ENCODE measurements around the gene MRPS18A.
"Not testable (repeated sequence)": the region's sequence is repeated elsewhere in the genome, so short reads cannot be mapped to it uniquely, and the experiment has no call there.

Gene MRPS18A

DNA sequence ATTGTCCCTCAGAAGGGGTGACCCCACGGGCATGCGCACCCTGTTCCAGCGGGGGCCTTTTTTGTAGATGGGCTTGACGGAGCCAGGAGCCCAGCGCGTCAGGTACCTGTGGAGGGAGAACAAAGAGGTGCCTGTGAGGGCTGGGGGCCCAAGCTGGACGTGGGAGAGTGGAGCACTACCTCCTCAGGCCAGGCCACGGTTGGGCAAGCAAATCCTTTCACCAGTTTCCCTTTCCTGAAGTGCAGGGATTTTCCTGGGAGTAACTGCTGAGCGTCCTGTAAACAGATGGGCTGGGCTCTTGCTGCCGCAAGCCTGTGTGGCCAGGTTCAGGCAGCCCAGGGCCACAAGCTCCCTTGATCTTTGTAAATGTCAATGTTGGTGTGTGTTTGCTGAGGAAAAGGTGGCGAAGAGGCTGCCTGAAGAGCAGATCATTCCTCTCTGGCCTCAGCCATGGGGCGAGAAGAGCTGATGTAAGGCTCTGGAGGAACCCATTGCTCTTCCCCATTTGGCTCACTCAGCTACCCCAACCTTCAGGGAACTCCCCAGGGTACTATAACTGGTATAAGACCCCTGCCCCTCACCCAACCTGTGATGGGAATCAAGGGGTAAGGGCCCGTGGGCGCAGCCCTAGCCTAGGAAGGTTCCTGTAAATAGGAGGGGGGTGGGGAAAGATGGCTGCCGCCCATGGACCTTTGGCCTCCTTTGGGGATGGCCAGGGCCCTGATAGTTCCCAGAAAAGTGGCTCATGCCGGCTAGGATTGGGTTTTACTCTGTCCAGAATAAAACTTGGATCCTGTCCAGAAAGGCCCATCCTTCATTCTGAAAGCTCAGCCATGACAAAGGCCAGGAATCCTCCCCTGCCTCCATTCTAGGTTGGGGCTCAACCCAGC, 15.5 kb downstream of the MRPS18A start:
- no peak for DNase-seq (ENCODE audit: low spot score)

DNA sequence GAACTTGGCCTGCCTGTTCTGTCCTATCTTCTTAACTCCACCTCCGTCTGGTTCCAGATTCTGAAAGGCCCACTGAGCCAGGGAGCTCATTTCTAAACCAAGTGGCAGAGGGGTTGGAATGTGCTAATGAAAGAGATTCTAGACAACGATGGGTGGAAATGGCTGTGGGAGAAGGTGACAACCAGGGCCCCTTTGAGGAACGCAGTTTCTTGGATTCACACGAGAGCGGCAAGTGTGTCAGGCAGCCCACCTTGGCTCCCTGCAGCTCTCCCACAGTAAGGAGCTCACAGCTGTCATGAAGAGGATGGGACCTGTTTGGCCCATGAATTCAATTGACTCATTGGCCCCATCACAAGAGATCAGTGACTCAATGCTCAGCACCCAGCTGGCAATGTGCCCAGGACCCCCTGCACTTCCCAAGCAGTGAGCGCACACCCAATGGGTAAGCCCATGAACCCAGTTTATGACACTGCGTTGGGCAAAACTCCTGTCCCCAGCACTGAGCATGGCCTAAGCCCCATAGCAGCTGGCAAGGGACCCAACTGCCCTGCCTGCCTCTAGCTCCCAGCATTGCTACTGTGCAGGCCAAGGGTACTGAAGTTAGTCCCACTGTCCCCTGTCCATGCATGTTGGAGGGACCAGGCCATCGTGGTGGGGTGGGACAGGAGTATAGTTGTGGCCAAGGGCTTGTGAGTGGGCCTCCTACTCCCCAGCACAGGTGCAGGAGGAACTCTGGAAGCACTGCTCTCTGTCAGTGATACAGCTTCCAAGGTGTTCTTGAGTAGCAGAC, 16.4 kb downstream of the MRPS18A start:
- no peak for DNase-seq (ENCODE audit: low spot score)

DNA sequence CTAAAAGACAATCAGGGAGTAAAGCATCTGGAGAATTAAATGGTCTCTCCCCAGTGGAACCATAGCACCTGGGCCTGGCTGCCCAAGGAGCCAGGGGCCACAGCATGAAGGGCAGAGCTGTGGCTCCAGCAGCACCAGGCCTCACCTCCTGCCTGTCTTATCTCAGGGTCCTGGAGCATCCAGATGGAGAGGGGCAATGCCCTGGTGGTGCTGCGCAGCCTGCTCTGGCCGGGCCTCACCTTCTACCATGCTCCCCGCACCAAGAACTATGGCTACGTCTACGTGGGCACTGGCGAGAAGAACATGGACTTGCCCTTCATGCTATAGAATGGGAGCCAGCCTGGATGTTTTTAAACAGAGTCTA, 17.0 kb downstream of the MRPS18A start:
- no peak for DNase-seq (ENCODE audit: low spot score)

GRCh38 chr6:43669922-43670622, 17.5 kb downstream of the MRPS18A start:
- no peak for DNase-seq (ENCODE audit: low spot score)

DNA sequence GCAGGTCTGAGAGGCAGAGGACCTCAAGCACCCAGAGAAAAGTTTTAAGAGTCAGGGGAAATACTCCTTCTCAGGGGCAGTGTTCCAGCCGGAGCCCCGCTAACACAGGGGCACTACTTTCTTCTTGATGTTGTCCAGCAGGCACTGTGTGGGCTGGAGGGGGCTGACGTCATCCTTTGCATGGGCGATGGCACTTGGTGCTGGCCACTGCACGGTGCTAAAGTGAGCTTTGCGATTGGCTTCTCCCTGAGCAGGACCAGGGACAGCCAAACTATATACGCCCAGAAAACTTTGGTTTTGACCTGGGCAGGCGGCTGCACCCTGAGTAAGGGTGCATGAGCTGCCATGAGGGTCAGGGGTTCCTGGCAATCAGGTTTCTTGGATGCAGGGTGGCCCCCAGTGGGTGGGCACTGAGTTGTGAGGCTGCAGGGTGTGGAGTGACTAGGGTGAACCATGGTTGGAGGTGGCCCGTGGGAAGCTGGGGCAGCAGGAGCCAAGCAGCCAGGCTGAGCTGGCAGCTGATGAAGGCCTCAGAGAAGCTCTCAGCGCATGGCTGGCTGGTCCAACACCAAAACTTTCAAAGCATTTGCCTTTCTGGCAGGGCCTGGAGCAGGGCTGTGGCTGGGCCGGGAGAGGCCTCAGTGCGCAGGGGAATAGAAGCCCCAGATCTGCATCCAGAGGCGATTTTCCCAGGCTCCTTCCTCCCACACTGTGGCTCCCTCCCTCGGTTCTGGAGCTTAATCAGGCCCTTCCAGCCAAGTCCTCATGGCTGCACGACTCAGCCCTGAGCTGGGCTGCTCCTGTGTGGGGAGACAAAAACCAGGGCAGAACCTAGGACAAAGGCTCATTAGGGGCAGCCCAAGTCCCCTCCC, 18.3 kb downstream of the MRPS18A start:
- no peak for DNase-seq (ENCODE audit: low spot score)

- DNase-seq (ENCODE audit: low spot score): peak; percentile 71
These were observed 19.2 kb downstream of the MRPS18A start for GRCh38 chr6:43668151-43669028.

DNA sequence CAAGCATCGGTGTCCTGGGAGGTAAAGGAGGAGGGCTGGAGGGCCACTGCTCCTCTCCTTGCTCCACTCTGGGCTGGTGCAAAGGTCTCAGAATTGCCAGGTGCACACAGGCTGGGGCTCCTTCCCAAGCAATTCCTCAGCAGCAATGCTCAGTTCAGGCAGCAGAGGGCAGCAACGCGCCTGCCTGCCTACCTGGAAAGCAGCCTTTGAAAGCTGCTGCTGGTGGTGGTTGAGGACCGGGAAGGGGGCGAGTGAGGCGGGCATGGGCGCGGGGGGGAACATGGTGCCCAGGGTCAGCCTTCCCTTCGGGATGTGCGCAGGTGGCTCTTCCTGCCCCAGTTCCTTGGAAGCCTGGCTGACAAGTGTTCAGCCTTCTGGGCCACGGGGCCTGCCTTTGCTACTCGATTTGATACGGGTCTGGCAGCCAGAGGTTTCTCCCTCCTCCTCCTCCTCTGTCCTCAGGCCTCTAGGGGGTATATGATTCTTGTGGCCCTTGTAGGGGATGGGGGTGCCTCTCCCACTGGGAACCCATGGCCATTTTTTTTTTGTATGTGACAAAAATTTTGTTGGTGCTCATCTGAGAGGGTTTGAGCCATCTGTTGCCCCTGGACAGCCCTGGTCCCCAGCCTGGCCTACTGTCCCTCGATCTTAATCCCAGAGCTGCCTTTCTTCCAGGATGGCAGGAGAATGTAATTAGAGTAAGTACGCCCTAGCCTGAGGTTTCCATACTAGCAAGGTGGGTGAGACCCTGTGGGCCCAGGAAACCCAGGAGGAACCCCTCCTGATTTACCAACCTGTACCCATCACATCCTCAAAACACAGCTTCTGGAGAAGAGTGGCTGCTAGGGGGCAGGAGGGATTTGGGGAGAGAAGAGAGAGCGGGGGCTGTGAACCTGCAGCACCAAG, 20.1 kb downstream of the MRPS18A start:
- DNase-seq (ENCODE audit: low spot score): peak; percentile 82

- DNase-seq (ENCODE audit: low spot score): no peak
These were observed 21.2 kb downstream of the MRPS18A start for GRCh38 chr6:43666196-43666920.

DNA sequence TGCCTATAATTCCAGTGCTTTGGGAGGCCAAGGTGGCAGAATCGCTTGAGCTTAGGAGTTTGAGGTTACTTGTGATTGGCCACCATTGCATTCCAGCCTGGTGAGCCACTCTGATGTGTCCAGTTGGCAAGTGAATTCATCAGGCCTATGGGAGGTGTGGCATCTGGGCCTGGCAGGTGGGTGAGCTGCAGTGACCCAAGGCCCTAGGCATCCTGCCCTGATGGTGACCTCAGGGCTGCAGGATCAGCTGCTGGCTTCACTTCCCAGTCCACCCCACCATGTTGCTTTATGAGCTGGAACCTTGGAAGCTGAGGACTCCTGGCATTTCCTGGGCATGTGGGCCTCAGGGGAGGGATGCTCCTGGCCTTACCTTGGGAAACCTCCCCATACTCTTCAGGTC, 22.2 kb downstream of the MRPS18A start:
- no peak for DNase-seq (ENCODE audit: low spot score)

DNA sequence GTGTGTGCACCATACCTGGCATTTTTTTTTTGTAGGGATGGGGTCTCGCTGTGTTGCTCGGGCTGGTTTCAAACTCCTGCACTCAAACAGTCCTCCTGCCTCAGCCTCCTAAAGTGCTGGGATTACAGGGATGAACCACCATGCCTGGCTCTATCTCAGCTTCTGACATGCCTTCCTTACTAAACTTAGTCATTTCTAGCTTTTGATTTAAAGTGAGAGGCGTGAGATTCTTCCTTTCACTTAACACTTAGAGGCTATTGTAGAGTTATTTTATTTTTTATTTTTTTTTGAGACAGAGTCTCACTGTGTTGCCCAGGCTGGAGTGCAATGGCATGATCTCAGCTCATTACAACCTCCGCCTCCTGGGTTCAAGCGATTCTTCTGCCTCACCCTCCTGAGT, 24.6 kb downstream of the MRPS18A start:
- DNase-seq (ENCODE audit: low spot score): not testable (repeated sequence)

GRCh38 chr6:43658161-43658560, 29.4 kb downstream of the MRPS18A start:
- no peak for DNase-seq (ENCODE audit: low spot score)

DNA sequence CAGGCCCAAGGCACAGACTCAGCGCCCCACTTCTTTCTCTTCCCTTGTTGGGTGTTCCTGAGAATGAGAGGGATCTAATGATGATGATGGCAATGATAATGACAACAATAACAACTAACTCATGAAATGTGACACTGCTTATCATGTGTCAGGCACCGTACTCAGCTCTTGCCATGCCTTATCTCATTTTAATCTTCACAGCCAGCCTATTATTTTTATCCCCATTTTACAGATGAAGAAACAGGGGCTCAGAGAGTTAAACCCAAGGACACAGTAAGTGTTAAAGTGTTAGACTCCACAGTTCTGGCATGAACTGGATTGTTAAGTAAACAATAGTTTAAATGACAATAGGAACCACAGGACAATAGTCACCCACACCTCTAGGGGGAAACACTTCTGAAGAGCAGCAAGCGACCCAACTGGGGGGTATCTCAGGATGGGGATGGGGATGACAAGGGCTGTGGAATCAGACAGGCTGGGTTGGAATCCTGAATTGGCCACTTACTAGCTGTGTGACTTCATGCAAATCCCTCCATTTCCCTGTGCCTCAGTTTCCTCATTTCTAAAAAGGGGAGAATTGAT, 30.3 kb downstream of the MRPS18A start:
- no peak for DNase-seq (ENCODE audit: low spot score)

GRCh38 chr6:43652822-43653221, 34.8 kb downstream of the MRPS18A start:
- DNase-seq (ENCODE audit: low spot score): not testable (repeated sequence)

- DNase-seq (ENCODE audit: low spot score): no peak
These were observed 39.3 kb downstream of the MRPS18A start for GRCh38 chr6:43648248-43648647.

DNA sequence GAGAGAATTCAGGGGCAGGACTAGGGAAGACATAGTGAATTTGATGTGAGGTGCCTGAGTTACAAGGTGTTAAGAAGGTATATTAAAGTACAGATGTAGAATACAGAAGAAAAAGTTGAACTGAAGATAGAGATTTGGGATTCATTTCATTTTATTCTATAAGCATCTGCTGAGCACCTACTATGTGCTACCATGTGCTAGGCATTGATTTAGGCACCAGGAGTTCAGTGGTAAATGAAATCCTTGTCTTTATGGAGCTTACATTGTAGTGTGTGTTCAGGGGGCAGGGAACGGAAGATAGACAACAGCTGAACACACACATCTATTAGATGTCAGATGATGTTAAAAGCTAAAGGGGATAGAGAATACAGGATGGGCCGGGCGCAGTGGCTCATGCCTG, 40.0 kb downstream of the MRPS18A start:
- no peak for DNase-seq (ENCODE audit: low spot score)

GRCh38 chr6:43645613-43645964, 42.0 kb downstream of the MRPS18A start:
- no peak for DNase-seq (ENCODE audit: low spot score)

DNA sequence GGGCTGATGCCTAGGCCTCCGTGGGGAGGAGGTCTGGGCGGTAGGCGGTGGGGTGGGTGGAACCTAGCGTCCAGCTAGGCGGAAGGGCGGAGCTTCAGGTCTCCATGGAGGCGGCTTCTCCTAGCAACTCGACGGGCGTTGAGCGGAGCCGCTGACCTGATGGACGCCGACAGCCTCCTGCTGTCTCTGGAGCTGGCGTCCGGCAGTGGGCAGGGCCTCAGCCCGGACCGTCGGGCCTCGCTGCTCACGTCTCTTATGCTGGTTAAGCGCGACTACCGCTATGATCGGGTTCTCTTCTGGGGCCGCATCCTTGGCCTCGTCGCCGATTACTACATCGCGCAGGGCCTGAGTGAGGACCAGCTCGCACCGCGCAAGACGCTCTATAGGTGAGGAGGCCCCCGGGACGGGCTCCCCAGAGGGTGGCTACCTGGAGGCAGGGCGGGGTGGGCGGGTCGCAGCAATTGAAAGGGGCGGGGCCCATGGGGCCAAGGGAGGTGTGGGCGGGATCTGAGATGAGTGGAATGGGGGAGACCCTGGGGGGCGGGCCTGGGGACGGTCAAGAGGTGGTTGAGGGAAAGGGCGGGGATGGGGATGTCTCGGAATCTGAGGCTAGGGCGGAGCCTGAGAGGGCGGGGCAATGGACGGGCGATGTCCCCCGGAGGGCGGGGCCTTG, 42.5 kb downstream of the MRPS18A start, which contains the start of gene RSPH9:
Gene RSPH9 (plus strand): TSS at position 97 of the 673 bp plus-strand sequence. CDS start 63 bp downstream, at position 160.
- no peak for DNase-seq (ENCODE audit: low spot score)
